ENCODE results near the gene MTO1.
"Not testable (repeated sequence)": the region's sequence is repeated elsewhere in the genome, so short reads cannot be mapped to it uniquely, and the experiment has no call there.

The MTO1 gene, protein sequence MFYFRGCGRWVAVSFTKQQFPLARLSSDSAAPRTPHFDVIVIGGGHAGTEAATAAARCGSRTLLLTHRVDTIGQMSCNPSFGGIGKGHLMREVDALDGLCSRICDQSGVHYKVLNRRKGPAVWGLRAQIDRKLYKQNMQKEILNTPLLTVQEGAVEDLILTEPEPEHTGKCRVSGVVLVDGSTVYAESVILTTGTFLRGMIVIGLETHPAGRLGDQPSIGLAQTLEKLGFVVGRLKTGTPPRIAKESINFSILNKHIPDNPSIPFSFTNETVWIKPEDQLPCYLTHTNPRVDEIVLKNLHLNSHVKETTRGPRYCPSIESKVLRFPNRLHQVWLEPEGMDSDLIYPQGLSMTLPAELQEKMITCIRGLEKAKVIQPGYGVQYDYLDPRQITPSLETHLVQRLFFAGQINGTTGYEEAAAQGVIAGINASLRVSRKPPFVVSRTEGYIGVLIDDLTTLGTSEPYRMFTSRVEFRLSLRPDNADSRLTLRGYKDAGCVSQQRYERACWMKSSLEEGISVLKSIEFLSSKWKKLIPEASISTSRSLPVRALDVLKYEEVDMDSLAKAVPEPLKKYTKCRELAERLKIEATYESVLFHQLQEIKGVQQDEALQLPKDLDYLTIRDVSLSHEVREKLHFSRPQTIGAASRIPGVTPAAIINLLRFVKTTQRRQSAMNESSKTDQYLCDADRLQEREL

DNA sequence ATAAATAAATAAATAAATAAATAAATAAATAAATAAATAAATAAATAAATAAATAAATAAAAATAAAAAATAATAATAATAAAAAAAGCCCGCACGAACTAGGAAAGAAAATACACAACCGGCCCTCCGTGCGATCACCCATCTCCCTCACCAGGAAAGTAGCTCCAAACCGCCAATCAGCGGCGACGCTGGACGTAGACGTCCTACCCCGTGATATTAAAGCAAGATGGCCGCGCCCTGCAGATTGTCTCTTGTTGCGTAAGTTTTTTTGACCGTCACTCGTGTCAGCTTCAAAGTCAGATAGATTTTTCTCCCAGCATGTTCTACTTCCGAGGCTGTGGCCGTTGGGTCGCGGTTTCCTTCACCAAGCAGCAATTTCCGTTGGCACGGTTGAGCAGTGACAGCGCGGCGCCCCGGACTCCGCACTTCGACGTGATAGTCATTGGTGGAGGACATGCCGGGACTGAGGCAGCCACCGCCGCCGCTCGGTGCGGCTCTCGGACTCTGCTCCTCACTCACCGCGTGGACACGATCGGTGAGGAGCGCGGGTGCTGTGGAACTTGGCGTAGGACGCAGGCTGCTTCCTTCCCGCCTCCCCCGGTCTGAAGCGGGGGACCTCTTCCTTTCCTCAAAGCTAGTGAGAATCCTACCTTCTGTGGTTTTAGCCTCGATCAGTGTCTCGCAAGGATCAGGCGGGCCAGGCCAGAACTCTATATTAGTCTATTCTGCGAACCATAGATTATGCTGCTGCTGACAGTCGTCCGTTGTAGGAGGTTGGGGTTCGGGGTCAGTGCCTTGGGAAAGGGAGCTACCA is at the start of gene MTO1:
Gene MTO1, plus strand, starts transcription at position 201 of the 814 bp plus-strand sequence. Its CDS starts 118 bp downstream, at position 319.
- peak; percentile 58 to 64 for DNase-seq (ENCODE audit: low read depth in 1 of 2, low spot score in 1 of 2)

DNA sequence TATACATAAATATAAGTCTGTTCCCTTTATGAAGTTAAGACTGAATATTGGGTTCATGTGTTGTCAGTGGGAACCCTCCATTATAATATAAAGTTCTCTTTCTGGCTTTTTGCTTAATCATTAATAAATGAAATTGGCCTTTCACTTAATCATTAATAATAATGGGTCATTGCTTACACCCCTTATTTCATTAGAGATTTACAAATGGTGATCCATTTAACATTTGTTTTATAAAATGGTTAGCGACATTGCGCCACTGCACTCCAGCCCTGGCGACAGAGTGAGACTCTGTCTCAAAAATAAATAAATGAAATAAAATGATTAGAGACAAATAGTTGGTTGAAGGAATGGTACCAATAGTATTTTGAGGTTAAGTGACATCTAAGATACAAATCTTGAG is 48.4 kb upstream of the MTO1 start:
- no peak for DNase-seq (ENCODE audit: low read depth in 1 of 2, low spot score in 1 of 2)

DNA sequence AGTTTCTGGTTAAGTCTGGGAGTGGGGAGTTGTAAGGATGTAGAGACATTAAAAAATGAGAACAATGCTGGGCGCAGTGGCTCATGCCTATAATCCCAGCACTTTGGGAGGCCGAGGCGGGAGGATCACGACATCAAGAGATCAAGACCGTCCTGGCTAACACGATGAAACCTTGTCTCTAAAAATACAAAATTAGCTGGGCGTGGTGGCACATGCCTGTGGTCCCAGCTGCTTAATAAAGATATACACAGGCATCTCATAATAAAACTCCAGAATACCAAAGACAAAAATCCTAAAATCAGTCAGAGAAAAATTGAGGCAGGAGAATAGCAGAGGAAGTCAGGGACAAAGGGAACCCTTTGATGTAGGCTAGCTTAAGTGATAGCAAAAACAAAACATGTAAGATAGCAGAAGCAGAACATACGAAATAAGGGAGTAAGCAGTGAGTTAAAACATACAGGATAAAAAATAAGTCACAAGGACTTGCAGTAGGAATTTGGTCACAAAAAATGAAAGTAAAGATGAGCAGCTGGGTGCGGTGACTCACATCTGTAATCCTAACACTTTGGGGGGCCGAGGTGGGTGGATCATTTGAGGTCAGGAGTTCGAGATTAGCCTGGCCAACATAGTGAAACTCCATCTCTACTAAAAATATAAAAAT is 43.3 kb upstream of the MTO1 start:
- no peak for DNase-seq (ENCODE audit: low read depth in 1 of 2, low spot score in 1 of 2)

DNA sequence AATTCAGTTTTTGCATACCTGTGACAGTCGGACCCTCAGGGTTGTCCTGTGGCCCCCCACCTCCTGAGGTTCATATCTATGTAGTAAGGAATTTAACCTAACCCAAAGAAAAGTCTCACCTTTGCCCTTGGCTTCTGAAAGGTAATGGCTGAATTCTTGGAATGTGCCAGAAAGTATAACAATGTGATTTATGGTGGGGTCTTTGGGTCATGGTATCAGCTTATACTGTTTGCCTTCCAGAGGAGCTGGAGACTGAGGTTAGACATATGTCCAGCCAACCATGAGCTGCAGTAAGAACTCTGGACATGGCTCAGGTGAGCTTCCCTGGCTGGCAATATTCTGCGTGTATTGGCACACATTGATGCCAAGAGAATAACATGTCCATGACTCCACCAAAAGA is 40.0 kb upstream of the MTO1 start:
- no peak for DNase-seq (ENCODE audit: low read depth in 1 of 2, low spot score in 1 of 2)

DNA sequence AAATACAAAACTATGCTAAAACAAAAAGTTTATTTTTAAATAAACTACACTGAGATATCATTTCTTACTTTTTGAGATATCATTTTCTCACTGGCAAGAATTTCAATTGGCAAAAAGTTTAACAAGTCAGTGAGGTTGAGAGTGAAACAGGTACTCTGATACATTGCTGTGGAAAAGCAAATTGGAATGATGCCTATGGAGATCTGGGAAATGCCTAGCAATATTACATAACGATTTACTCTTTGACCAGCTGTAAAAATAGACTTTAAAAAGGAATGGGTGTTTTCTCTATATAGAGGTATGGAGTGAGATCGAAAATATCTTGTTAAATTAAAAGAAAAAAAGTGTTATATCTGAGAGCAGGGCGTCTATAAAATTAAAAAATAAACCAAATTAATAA is 26.3 kb upstream of the MTO1 start:
- no peak for DNase-seq (ENCODE audit: low read depth in 1 of 2, low spot score in 1 of 2)

DNA sequence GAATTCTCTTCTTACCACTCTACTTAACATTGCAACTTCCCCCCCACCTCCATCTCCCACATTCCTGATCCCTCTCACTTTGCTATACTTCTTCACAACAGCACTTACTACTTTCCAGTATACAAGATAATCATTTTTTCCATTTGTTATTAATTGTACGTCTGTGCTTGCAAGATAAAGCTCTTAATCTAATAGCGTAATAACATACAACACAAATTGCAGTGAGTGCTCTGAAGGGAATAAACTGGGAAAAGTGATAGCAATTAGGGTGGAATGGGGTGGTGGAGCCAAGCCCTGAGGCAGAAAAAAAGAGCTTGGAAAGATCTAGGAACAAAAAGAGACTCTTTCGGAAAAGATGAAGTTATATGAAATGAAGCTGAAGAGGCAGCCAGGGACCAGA is 18.0 kb upstream of the MTO1 start:
- no peak for DNase-seq (ENCODE audit: low read depth in 1 of 2, low spot score in 1 of 2)

DNA sequence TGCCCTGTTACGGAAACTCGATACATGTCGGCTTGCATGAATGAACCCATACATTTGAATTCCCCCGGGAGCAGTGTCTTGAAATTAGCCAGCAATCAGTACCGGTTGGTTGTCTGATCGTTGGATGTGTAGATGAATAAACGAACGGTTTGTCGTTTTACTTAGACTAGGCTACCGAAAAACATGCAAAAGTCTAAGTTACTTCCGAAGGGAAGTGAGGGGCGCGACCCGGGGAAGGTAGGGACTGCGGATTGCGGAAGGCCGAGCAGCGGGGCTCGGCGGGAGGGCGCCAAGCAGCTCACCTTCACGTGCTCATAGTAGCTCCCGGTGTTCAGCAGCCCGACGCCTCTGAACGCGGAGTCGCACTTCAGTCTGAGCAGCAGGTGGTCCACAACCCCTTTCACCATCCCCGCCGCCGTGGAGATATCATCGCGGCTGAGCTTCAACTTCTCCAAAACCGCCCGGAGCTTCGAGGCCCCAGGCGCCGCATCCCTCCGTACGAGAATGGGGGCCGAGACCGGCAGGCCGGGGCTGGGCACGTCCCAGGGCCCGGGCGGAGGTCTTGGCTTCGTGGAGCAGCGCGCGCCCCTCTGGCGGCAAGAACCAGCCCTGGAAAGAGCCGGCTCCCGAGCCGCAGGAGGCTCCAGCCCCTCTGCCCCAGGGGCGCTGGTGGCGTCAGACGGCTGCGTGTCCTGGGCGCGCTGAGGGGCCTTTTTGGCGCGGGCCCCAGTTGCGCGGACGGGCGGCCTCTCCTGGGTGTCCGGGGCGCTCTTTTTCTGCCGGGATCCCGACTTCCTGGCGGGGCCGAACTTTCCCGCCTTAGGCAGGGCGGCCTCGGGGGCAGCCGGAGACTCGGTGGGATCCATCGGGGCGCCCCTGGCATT is 10.1 kb upstream of the MTO1 start:
- DNase-seq (ENCODE audit: low read depth in 1 of 2, low spot score in 1 of 2), result peak; percentile 9 to 35

DNA sequence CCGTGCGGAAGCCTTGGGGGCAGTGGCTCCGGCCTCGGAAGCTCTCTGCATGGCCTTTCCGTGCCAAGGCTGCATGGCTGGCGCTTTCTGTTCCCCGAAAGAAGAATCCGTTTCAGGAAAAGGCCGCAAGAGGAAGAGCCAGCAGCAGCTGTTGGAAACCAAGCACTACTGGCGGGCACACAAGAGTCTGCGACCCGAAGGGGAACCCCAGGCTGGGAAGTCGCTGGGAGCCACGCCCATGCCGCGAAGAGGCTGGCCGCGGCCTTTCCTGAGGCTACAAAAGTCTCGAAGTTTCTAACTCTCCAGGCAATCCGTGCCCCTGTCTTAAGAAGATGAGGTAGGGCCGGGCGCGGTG is 9.5 kb upstream of the MTO1 start, which contains the start of gene CGAS:
Gene CGAS, minus strand, starts transcription at position 191 of the 355 bp plus-strand sequence. Its CDS starts 116 bp downstream, at position 75.
- DNase-seq (ENCODE audit: low read depth in 1 of 2, low spot score in 1 of 2), result peak; percentile 64

DNA sequence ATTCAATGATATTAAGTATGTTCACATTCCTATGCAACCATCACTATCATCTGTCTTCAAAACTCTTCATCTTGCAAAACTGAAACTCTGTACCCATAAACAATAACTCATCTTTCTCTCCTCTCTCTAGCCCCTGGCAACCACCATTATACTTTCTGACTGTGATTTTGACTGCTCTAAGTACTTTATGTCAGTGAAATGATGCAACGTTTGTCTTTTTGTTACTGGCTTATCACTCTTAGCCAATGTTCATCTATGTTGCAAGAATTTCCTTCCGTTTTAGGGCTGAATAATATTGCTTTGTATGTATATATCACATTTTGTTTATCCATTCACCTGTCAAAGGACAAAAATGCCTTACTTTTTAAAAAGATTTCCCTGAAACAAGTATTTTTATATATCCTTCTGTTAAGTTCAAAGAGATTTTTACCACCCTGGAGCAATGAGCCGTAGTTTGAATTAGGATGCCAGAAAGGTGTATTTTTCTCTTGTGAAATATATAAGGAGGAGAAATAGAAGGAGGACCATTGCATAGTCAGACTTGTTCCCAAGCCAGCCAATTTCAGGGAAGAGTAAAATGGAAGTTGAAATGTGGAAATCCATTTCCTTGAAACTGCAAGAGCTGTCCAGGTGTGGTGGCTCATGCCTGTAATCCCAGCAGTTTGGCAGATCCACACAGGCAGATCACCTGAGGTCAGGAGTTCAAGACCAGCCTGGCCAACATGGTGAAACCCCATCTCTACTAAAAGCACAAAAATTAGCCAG is 5.5 kb upstream of the MTO1 start:
- DNase-seq (ENCODE audit: low read depth in 1 of 2, low spot score in 1 of 2), result no peak

DNA sequence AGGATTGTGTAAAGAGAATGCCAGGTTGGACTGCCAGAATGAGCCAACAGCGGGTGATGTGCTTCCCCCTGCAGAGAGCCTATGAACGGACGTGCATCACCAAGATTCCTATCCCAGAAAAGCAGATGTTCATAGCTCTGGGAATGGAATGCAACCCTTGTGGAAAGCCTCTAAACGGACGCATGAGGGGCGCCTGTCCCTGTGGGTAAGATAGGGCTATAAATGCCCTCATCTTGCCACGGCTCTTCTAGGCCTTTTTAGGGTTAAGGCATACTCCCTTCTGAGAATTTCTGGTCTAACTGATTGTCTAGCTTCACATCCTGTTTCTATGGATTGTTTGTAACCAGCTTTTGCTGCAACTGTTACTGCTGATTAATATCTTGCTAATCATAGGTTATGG is 2.1 kb upstream of the MTO1 start:
- not testable (repeated sequence) for DNase-seq (ENCODE audit: low read depth in 1 of 2, low spot score in 1 of 2)

DNA sequence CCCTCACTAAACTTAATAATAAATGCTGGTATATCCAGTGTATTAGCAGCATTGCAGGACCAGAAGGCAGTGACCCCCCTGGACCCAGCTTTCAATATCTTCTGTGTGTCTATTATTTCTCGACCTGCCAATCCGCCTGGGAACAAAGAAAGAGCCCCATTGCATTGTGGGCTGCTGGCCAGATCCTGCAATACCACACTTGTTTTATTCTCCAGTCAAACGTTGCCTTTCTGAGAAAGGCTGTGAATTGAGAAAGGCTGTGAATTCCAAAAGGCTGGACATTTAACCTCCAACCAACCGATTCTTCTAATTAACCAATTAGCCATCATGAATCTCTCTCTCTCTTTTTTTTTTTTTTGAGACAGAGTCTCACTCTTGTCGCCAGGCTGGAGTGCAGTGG is 1.5 kb upstream of the MTO1 start:
- DNase-seq (ENCODE audit: low read depth in 1 of 2, low spot score in 1 of 2), result no peak

DNA sequence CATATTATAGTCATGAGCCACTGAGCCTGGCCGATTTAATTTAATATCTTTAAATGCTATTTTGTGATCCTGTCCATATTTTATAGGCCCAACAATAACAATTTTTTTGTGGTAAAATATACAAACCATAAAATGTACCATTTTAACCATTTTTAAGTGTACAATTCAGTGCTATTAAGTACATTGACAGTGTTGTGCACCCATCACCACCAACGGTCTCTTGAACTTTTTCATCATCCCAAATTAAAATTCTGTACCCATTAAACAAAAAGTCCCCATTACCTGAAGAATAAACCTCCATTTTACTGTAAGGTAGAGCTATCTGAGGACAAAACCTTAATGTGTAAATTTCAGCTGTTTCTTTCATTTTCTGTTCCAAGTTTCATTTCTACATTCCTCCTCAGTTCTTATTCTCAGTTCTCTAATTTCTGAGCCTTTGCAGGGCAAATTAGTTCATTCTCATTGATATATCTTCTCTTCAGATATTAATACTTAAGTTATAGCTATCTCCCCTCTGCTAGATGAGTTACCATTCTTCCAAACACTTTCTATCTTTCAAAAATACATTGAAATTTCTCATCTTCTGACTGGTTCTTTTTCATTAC is 10.3 kb downstream of the MTO1 start:
- DNase-seq (ENCODE audit: low read depth in 1 of 2, low spot score in 1 of 2), result no peak

DNA sequence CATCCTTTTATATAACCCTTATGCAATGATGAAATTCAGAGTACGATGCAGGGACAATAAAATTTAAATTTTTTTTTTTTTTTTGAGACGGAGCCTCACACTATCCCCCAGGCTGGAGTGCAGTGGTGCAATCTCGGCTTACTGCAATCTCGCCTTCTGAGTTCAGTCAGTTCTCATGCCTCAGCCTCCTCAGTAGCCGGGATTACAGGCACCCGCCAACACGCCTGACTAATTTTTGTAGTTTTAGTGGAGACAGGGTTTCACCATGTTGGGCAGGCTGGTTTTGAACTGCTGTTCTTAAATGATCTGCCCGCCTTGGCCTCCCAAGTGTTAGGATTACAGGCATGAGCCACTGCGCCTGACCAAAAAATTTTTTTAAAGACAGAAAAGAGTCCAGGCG is 15.2 kb downstream of the MTO1 start:
- DNase-seq (ENCODE audit: low read depth in 1 of 2, low spot score in 1 of 2), result no peak

DNA sequence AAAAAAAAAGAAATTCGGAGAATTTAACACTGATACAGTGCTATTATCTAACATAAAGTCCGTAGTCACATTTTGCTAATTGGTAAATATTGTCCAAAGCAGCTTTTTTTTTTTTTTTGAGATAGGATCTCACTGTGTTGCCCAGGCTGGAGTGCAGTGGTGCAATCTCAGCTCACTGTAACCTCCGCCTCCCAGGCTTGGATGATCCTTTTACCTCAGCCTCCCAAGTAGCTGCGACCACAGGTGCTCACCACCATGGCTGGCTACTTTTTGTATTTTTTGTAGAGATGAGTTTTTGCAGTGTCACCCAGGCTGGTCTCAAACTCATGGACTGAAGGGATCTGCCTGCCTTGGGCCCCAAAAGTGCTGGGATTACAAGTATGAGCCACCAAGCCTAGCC is 15.9 kb downstream of the MTO1 start:
- no peak for DNase-seq (ENCODE audit: low read depth in 1 of 2, low spot score in 1 of 2)

DNA sequence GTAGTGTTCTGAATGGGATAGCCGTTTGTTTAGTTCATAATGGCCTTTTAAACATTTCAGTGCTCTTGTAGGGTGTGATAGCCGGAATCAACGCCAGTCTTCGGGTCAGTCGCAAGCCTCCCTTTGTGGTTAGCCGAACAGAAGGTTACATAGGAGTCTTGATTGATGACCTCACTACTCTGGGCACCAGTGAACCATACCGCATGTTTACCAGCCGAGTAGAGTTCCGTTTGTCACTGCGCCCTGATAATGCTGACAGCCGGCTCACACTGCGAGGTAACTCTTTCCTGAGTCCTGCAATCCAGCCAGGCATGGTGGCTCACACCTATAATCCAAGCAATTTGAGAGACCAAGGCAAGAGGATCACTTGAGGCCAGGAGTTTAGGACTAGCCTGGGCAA is 20.4 kb downstream of the MTO1 start:
- DNase-seq (ENCODE audit: low read depth in 1 of 2, low spot score in 1 of 2), result no peak

DNA sequence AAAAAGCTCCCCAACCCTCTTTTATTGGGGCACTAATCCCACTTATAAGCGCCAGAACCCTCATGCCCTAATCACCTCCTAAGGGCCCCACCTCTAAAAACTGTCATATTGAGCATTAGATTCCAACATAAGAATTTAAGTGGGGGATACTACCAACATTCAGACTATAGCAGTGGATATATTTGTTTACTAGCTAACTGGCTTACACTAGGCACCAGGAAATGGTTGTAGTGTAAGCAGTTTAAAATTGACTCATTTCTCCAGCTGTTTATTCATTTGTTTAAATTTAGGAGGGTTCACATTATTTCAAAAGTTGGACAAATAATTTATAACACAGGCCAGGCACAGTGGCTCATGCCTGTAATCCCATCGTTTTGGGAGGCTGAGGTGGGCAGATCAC is 22.9 kb downstream of the MTO1 start:
- DNase-seq (ENCODE audit: low read depth in 1 of 2, low spot score in 1 of 2), result no peak

DNA sequence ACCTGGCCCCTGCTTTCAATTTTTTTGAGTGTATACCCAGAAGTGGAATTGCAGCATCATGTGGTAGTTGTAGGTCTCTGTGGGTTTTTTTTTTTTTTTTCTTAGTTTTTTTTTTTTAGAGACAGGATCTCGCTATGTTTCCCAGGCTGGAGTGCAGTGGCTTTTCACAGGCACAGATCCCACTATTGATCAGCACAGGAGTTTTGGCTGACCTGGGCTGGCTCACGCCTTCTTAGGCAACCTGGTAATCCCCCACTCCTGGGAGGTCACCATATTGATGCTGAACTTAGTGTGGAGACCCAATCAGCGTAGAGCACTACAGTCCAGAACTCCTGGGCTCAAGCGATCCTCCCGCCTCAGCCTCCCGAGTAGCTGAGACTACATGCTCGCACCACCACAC is 25.9 kb downstream of the MTO1 start:
- DNase-seq (ENCODE audit: low read depth in 1 of 2, low spot score in 1 of 2), result no peak

DNA sequence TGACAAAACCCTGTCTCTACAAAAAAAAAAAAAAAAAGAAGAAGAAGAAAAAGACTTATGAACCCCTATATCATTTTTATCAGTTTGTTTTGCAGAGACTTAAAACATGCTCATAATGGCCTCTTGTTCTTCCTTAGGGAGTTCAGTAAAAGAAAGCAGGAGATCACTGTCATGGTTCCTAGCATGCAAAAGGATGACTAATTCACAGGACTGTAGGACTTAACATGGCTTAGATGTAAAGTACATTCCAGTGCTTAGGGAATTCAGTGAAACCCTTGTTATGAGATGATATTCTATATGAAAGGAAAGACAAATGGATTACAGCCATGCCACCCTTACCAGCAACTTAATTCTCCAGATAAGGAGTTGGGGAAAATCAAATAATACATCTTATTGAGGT is 29.8 kb downstream of the MTO1 start:
- no peak for DNase-seq (ENCODE audit: low read depth in 1 of 2, low spot score in 1 of 2)

DNA sequence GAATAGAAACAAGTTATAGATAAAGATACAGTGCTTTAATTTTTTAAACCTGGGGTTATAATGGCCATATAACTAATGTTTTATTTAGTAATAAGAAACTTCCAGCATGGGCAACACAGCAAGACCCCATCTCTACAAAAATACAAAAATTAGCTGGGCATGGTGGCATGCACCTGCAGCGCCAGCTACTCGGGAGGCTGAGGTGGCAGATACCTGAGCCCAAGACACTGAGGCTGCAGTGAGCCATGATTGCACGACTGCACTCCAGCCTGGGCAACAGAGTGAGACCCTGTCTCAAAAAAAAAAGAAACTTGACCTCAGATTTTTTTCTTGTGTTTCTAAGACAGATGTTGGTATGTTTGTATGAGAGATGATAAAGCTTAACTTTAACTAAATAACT is 36.4 kb downstream of the MTO1 start:
- no peak for DNase-seq (ENCODE audit: low read depth in 1 of 2, low spot score in 1 of 2)
